ENCODE measurements around the gene PFAS.

Gene PFAS

DNA sequence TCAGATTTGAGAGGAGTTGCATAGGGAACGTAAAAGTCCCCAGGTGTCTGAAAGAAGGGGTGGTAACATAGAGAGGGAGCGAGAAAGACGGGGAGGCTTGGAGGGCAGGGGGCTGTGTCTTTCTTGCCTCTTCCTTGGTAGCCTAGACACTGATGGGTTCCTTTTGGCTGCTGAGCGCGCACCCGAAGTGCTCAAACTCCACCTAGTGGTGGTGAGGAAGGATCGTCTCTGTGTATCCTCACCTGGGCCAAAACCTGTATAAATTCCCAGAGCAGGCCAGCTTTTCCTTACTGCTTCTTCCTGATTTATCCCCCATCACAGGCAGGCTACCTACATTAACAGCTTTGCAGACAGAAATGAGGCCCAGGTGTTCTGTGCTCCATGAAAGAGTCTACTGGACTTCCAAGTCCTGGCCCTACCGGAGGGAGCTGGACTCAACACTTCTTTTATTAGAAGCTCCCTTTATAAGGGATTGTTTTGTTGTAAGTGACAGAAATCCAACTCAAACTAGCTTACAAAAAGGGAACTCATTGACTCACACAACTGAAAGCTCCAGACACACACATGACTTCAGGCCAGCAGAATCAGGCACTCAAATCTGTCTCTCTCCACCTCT is 51.6 kb downstream of the PFAS start:
- ATAC-seq (replicated peaks; ENCODE audit: extremely low read depth, poor library complexity, severe bottlenecking): peak; percentile 85
- Mint-ChIP-seq H3K4me3 (no peak overlapping the region), H3K9me3 (no peaks in the 10 kb centered on the region), H3K27ac (ENCODE audit: low read depth) (no peak overlapping the region), H3K36me3 (ENCODE audit: insufficient read depth) (peaks cover 2% of the 10 kb centered on the region), H3K27me3 (no peaks in the 10 kb centered on the region), H3K4me1 (peaks cover 17% of the 10 kb centered on the region)
- DNase-seq (ENCODE audit: low spot score in 2 of 2): peak; percentile 42 to 55

- Mint-ChIP-seq H3K27ac (ENCODE audit: low read depth) (no peak overlapping the region), H3K27me3 (peaks cover 56% of the 10 kb centered on the region), H3K4me3 (no peak overlapping the region), H3K9me3 (no peaks in the 10 kb centered on the region), H3K36me3 (ENCODE audit: insufficient read depth) (peaks cover 2% of the 10 kb centered on the region), H3K4me1 (no peaks in the 10 kb centered on the region)
- no peak for DNase-seq (ENCODE audit: low spot score in 2 of 2)
- no peak for ATAC-seq (replicated peaks; ENCODE audit: extremely low read depth, poor library complexity, severe bottlenecking)
These were observed 61.6 kb downstream of the PFAS start for GRCh38 chr17:8310601-8311123.

- Mint-ChIP-seq H3K36me3 (ENCODE audit: insufficient read depth) (peaks cover 2% of the 10 kb centered on the region), H3K4me3 (no peak overlapping the region), H3K9me3 (no peaks in the 10 kb centered on the region), H3K27ac (ENCODE audit: low read depth) (no peak overlapping the region), H3K27me3 (peaks cover 62% of the 10 kb centered on the region), H3K4me1 (no peaks in the 10 kb centered on the region)
- DNase-seq (ENCODE audit: low spot score in 2 of 2) (no peak), ATAC-seq (replicated peaks; ENCODE audit: extremely low read depth, poor library complexity, severe bottlenecking) (no peak)
These were observed 62.2 kb downstream of the PFAS start for GRCh38 chr17:8311131-8311790.

DNA sequence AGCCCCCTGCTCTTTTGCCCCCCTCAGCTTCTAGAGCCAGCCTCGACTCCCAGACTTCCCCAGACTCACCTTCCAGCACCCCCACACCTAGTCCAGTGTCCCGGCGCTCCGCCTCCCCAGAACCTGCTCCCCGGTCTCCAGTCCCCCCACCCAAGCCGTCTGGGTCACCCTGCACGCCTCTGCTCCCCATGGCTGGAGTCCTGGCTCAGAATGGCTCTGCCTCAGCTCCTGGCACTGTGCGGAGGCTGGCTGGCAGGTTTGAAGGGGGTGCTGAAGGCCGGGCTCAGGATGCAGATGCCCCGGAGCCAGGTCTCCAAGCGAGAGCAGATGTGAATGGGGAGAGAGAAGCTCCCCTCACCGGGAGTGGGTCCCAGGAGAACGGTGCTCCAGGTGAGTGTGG is 63.2 kb downstream of the PFAS start:
- Mint-ChIP-seq H3K36me3 (ENCODE audit: insufficient read depth) (peaks cover 2% of the 10 kb centered on the region), H3K4me3 (no peak overlapping the region), H3K4me1 (no peaks in the 10 kb centered on the region), H3K27ac (ENCODE audit: low read depth) (no peak overlapping the region), H3K9me3 (no peaks in the 10 kb centered on the region), H3K27me3 (peaks cover 66% of the 10 kb centered on the region)
- DNase-seq (ENCODE audit: low spot score in 2 of 2) (no peak), ATAC-seq (replicated peaks; ENCODE audit: extremely low read depth, poor library complexity, severe bottlenecking) (no peak)

DNA sequence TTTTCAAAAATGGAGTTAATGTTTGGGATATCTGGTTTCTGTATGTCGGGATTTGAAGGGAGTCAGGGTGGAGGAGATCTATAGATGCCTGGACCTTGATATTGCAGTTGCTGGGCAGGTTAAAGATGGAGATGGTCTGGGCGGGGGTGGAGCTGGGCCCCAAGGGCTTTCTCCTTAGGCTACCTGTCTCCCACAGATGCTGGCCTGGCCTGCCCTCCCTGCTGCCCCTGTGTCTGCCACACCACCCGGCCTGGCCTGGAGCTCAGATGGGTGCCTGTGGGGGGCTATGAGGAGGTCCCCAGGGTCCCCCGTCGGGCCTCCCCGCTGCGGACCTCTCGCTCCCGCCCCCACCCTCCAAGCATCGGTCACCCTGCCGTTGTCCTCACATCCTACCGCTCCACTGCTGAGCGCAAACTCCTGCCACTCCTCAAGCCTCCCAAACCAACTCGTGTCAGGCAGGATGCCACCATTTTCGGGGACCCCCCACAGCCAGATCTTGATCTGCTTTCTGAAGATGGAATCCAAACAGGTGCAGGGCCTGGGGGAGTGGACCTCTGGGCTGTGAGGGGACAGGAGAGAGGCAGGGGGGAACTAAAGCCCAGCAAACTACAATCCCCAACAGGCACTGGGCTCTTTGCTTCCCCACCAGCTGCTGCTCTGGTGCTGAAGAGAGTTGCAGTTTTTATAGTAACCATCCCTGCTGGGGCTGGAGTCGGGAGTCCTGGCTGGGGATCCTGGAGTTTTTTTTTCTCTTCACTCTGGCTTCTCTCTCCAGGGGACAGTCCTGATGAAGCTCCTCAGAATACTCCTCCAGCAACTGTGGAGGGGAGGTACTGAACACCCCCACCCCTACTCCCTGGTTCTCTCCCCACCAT is 63.9 kb downstream of the PFAS start:
- peaks cover 66% of the 10 kb centered on the region for H3K27me3 Mint-ChIP-seq
- no peak for ATAC-seq (replicated peaks; ENCODE audit: extremely low read depth, poor library complexity, severe bottlenecking)
- no peak overlapping the region for H3K4me3 Mint-ChIP-seq

GRCh38 chr17:8314797-8315763 is 66.0 kb downstream of the PFAS start:
- H3K9me3 Mint-ChIP-seq: no peaks in the 10 kb centered on the region
- H3K27me3 Mint-ChIP-seq: peaks cover 75% of the 10 kb centered on the region
- no peaks in the 10 kb centered on the region for H3K36me3 Mint-ChIP-seq (ENCODE audit: insufficient read depth)
- no peaks in the 10 kb centered on the region for H3K4me1 Mint-ChIP-seq
- no peak overlapping the region for H3K27ac Mint-ChIP-seq (ENCODE audit: low read depth)
- no peak for DNase-seq (ENCODE audit: low spot score in 2 of 2)
- ATAC-seq (replicated peaks; ENCODE audit: extremely low read depth, poor library complexity, severe bottlenecking): no peak
- no peak overlapping the region for H3K4me3 Mint-ChIP-seq

More for the DNA sequence above, 63.9 kb downstream of the PFAS start:
- Mint-ChIP-seq H3K36me3 (ENCODE audit: insufficient read depth) (peaks cover 2% of the 10 kb centered on the region), H3K27ac (ENCODE audit: low read depth) (no peak overlapping the region), H3K9me3 (no peaks in the 10 kb centered on the region), H3K4me1 (no peaks in the 10 kb centered on the region)
- no peak for DNase-seq (ENCODE audit: low spot score in 2 of 2)

DNA sequence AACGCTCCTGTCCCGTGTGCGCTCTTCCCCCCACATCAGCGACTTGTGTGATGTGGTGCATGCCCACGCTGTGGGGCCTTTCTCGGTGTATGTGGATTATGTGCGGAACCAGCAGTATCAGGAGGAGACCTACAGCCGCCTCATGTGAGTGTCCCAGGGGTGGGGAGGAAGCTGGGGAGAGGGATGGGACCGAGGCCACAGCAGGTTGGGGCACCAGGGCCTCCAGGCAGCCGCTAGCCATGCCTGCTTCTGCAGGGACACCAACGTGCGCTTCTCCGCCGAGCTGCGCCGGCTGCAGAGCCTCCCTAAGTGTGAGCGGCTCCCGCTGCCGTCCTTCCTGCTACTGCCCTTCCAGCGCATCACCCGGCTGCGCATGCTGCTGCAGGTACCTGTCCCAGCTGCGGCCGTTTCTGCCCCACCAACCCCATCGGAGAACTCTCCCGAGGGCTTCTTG is 66.7 kb downstream of the PFAS start:
- DNase-seq (ENCODE audit: low spot score in 2 of 2): no peak
- no peak overlapping the region for H3K27ac Mint-ChIP-seq (ENCODE audit: low read depth)

DNA sequence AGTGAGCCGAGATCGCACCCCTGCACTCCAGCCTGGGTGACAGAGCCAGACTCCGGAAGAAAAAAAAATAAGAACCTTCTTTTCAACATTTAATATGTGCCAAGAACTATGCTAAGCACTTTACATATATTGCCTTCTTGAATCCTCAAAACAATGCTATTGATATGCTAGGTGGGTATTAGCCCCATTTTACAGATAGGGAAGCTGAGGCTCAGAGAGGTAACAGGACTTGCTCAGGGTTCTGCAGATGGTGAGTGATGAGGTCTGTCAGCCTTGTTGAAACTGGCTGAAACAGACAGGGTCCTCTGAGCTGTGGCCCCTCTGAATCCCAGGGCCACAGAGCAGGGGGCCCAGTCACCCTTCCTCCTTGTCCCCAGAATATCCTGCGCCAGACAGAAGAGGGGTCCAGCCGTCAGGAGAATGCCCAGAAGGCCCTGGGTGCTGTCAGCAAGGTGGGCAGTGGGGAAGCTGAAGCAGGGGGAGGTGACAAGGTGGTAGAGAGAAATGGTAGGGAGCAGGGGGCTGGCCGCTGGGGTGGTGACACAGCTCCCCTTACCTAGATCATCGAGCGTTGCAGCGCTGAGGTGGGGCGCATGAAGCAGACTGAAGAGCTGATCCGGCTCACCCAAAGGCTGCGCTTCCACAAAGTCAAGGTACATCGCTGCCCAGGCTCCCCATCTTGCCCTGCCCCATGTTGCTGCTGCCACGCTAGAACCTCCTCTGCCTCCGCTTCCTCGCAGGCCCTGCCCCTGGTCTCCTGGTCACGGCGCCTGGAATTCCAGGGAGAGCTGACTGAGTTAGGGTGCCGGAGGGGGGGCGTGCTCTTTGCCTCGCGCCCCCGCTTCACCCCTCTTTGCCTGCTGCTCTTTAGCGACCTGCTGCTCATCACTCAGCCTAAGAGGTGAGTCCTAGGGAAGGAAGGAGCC is 69.2 kb downstream of the PFAS start:
- Mint-ChIP-seq H3K9me3 (no peaks in the 10 kb centered on the region), H3K27me3 (peaks cover 57% of the 10 kb centered on the region), H3K4me3 (no peak overlapping the region), H3K4me1 (no peaks in the 10 kb centered on the region), H3K36me3 (ENCODE audit: insufficient read depth) (no peaks in the 10 kb centered on the region), H3K27ac (ENCODE audit: low read depth) (no peak overlapping the region)
- ATAC-seq (replicated peaks; ENCODE audit: extremely low read depth, poor library complexity, severe bottlenecking) (no peak), DNase-seq (ENCODE audit: low spot score in 2 of 2) (no peak)

More for the DNA sequence above, 66.7 kb downstream of the PFAS start:
- Mint-ChIP-seq H3K4me3 (no peak overlapping the region), H3K36me3 (ENCODE audit: insufficient read depth) (no peaks in the 10 kb centered on the region), H3K4me1 (no peaks in the 10 kb centered on the region), H3K27me3 (peaks cover 68% of the 10 kb centered on the region), H3K9me3 (no peaks in the 10 kb centered on the region)
- no peak for ATAC-seq (replicated peaks; ENCODE audit: extremely low read depth, poor library complexity, severe bottlenecking)

Measured in central memory CD8-positive, alpha-beta T cell (primary cell).